Stimulated activated CD4-positive, alpha-beta T cell treated with anti-CD3 and anti-CD28 coated beads, TNF-alpha, amount 100 ng/mL, for 24 hours (primary cell): Measurements from ENCODE around the gene BICRAL.

Experiments used
- DNase-seq, 3 experiments: peaks; one replicate each; pipeline ENCODE4 v3.0.0-alpha.2; 2020; ENCODE audit warnings: low read depth in 3 of 3

BICRAL gene

GRCh38 chr6:42762426-42762859 is 19.4 kb upstream of the BICRAL start:
- DNase-seq = no peak

DNA sequence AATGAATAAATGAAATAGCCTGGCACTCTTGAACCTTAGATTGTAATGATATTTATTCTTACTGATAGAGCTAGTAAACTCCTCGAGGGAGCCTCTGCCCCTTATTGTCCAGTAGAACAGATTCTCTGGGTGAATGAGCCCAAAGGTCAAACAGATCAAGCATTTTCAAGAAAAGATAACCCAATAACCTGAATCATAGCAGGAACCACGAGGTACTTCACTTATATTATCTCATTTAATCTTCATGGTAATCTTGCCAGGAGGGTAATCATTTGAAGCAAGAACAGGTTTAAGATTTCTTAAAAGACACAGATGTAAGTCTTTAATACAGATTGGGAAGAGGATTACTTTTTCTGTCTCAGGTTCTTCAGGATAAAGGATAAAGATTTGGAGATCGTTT is 18.9 kb upstream of the BICRAL start:
- no peak for DNase-seq

DNA sequence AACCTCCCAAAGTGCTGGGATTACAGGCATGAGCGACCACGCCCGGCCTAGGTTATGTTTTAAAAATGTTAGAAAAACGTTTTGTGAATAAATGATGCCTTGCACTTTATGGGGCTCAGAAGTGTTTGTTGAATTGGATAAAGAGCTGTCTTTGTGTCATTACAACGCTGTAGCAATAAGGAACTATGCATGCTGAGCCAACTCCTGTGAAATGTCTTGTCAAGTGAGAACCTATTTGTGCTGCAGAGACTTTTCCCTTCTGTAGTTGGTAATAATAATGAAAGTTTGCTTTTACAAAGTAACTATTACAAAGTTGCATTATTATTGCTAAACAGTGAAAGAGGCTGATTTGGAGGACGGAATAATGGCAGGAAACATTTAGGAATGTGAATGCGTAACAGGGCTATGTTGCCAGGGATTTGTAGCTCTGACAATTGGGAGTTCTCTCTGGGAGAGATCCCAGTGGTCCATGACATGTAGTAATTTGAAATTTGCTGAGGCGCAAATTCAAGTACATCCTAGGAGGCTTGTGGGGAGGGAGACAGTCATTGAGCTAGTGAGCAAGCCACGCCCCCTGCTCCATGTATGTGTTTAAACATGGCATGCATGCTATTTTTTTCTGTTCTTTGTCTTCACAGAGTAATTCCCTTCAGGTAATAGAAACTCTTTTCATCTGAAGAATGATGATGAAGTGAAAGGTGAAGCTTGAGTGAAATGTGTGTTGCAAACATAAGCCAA is 16.8 kb upstream of the BICRAL start:
- no peak for DNase-seq

- DNase-seq = no peak
These were observed 15.6 kb upstream of the BICRAL start for GRCh38 chr6:42766163-42766670.

DNA sequence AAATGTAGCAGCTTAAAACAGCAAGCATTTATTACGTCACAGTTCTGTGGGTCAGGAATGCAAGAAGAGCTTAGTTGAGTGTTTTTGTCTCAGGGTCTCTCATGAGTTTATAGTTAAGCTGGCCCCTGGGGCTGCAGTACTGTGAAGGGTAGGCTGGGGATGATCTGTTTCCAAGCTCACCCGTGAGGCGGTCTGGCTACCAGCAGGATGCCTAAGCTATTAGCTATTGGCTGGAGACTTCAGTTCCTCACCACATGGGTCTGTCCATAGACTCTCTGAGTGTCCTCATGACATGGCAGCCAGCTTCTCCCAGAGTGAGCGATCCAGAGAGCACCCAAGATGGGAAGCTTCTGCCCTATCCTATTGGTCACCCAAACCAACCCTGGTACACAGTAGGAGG is 12.8 kb upstream of the BICRAL start:
- DNase-seq = no peak

- no peak for DNase-seq
These were observed 12.0 kb upstream of the BICRAL start for GRCh38 chr6:42769836-42770235.

DNA sequence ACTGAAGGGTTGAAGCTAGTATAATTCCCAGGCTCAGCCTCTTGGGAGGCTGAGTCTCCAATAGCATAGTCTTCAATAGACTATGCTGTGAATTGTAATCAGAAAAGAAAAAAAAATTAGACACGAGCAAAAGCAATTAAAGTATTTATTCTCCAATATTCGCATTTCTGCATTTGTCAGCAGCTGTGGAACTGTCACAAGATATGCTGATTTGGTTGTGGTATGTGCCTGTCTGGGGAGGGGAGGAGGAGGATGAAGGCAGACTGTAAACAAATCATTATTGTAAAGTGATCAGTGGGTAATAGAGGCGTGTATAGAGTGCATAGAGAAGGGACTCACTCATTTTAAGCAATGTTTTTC is 10.1 kb upstream of the BICRAL start:
- no peak for DNase-seq

DNA sequence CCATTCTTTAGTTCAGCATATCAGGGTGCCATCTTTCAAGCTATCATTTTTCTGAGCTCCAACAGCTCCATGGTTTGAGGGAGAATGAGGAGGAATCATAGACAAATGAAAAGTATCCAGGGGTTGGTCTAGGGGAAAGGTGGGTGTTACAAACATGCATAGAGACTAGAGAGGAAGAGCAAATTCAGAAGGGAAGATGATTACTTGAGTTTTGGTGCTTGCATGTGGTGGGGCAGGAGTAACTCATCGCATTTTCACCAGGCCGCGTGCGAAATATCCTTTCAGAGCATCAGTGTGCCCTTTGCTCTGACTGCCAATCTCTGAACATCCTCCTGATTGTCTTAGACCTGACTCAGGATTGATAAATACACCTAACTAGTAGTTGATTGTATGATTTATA is 7.7 kb upstream of the BICRAL start:
- DNase-seq = no peak

DNA sequence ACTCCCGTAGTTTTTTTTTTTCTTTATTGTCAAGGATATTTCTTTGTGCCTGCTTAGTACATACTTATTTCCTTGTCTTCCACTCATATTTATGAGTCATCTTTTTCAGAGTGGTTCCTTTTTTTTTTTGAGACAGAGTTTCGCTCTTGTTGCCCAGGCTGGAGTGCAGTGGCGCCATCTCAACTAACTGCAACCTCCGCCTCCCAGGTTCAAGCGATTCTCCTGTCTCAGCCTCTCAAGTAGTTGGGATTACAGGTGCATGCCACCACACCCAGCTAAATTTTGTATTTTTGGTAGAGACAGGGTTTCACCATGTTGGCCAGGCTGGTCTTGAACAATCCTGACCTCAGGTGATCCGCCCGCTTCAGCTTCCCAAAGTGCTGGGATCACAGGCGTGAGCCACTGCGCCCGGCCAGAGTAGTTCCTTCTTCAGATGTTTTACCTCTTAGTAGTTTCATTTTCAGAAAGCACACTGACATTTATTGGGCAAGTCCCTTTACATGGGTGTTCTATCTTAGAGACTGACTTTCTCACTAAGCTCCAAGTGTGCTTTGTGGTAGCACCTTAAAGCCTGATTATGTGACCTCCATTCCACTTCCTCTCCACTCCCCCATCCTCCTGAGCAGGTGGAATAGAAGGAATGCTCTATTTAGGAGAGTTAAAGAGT is 6.9 kb upstream of the BICRAL start:
- peak; percentile 17 to 47 (median 18) for DNase-seq

DNA sequence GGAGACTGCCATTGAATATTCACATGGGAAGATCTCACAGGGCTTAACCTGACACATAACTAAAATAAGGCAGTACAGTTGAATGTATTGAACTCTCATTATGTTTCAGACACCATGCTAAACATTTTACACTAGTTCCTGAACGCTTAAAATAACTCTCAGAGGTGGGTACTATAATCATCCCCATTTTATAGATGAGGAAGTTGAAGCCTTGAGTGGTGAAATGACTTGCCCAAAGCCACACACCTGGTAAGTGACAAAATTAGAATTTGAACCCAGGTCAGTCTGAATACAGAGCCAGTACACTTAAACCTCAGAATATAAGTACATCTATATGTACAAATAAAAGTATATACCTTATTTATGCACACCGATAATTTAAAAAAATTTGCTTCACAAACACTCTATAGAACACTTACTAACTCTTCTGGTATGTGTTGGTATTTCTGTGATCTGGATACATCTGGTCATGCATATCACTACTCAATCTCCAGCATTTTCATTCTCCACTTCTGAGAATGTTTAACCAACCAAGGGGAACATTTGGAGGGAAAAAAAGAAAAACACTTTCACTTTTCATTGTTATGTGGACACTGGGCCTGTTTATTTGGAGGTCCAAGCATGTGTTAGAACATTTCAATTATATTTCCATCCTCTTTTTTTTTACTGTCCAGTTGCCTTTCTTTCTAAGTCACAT is 4.6 kb upstream of the BICRAL start:
- no peak for DNase-seq

- DNase-seq = no peak
These were observed 3.7 kb upstream of the BICRAL start for GRCh38 chr6:42778122-42778521.

GRCh38 chr6:42779521-42779920 is 2.3 kb upstream of the BICRAL start:
- DNase-seq = no peak

GRCh38 chr6:42781546-42781795 is 381 bp upstream of the BICRAL start:
- DNase-seq = no peak

GRCh38 chr6:42782689-42783176 is 881 bp downstream of the BICRAL start:
- peak; percentile 54 to 72 (median 61) for DNase-seq

DNA sequence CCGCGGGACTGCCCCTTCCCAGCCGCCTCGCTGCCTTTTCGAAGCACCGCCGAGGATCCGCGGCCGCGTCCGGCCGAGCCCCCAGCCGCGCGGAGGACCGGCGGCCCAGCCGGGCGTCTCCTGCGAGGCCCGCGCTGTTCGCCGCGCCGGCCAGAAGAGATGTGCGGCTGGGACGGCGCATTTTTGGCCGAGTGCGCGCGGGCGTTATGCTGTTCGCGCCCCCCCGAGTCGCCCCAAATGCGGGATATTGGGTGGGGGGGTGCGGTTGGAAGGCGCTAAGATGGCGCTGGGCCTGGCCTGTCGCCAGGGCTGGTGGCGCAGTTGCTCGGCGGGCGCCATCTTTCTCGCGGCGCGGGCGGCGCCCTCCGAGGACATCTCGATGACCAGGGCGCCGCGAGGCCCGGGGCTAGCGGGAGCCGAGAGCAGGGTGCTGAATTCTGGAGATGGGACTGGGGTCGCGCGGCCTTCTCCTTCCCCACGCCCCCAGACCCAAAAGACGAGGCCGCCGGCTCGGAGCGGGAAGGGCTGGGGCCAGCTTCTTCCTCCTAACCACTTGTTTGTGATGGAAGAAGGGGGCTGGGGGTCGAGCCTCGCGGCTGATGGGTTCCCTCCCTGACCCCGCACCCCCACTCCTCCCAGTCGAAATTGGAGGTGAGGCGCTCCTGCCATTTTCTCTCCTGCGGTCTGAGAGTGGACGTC is 1.5 kb downstream of the BICRAL start:
- peak; percentile 45 to 62 (median 47) for DNase-seq

DNA sequence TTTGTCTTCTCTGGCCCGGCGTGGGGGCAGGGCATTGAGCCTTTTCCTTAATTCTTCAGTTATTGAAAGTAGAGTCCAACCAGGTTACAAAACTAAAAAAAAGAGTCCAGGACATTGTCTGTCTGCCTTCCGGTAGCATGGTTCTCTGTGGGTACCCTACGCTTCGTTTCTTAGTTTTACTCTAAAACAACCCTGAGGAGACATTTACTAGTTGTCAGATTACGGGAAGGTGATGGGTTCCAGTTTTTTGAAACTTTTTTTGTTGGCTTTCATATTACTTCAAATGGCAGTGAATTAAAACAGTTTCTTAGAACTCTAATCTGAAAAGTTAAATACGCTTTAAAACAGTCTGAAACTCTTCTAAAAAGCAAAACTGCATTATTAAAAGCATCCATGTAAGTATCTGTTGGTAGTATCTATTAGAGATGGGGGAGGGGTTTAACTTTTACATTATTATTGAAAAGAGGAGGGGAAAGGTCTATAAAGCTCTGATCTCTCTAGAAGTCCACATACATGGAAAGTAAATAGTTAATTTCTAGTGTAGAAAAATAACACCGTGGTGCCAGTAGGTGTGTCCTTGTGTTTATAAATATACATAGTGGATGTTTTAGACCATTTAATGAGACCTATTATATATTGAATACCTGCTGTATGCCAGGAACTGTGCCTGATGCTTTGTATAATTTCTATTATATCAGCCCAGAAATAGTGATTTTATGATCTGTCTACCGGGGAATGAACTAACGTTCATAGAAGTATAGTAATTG is 2.2 kb downstream of the BICRAL start:
- DNase-seq = no peak

- no peak for DNase-seq
These were observed 3.1 kb downstream of the BICRAL start for GRCh38 chr6:42784717-42785498.

- no peak for DNase-seq
These were observed 4.7 kb downstream of the BICRAL start for GRCh38 chr6:42786525-42786985.

DNA sequence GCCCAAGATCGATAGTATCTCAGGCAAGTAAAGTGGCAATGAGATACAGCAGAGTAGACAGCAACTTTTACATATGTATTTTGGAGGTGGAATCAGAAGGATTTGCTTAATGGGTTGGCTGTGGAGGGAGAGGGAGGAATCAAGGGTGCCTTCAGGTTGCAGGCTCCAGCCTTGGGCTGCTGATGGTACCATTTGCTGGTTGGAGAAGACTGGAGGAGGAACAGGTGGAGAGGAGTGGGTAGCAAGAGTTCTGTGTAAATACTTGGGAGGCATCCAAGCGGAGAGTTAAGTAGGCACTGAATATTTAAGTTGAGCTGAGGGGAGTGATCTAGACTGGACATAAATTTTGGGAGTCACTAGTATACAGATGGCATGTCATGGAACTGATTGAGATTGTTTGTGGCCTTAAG is 5.2 kb downstream of the BICRAL start:
- no peak for DNase-seq

DNA sequence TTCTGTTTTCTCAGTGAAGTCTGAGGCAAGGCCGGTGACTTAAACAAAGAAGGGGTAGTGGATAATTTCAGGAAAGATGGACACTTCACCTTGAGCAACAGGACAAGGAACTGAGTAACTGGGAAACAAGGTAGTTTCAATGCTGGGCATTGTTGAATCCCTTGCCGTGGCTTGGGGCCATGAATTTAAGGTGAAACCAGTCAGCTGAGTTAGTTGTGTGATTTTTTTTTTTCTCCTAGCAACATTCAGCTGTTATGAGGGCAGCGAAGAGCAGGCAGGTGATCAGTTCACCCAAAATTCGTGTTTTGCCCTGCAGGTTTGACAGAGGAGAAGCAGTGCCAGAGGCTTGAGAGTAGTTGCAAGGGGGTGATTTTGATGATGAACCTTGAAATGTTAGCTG is 6.8 kb downstream of the BICRAL start:
- no peak for DNase-seq
